ENCODE measurements around the gene GYPC. TPM values are rescaled to one million over a fixed set of nuclear protein-coding genes. Genes with fewer than 3 reads are reported as not detected.
"Not testable (repeated sequence)": the region's sequence is repeated elsewhere in the genome, so short reads cannot be mapped to it uniquely, and the experiment has no call there.

GYPC gene
- total RNA-seq, 1 experiment from 2014 or later: 92.9 TPM

DNA sequence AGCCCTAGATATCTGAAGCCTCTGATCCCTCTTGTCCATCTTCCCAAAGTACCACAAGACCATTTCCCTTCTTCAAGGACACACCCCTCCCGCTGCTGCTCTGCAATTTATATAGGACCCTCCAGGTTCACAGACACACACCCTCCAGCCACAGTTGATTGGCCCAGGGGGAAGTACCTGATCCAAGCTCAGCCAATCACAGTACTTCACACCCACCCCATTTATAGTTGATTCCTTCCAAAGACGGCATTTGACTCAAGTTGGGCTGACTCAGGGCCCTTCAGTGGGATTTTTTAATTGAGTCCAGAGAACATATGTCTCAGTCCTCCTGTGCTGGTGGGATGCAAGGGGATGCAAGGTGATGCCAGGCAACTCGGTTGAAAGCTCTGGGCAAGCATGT lies 59.2 kb downstream of the GYPC start:
- no peak for DNase-seq
- H3K36me3 ChIP-seq (replicated peaks; ENCODE audit: control insufficient read depth, insufficient read depth, low read length): no peaks in the 10 kb centered on the region

DNA sequence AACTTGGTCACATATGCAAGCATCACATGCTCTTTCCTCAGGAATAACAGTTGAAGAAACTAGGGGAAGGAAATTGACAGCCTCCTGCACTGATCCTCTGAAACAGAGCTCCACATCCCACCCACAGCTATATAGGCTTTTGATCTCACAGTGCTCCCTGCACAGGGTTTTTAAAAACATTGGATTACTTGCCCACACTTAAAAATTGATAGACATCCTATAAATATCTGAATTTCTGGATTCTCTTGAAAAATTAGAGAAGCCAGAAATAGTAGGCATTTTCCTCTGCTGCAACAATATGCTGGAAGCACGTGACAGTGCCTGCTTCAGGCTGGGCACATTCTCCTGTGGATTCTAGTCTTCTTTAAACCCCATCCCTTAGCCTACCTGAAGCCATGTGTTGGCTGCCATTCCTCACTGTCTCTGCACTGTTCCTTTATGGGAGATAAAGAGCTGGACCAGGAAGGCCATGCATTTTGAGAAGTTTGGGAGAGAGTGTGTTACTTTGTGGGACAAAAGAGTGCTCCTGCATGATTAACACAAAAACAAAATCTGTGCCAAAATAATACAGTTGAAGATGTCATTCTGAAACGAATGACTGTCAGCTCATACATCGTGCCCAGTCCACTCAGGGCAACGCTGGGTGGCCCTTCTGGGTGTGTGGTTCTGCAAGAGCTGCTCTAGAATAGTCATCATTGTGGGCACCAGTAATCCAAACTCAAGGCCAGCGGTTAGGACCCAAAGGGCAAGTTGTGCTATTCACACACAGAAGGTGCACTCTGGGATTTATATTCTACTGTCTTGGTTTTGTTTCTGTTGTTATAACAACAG lies 59.8 kb downstream of the GYPC start:
- no peak for DNase-seq
- Histone ChIP-seq H3K4me3 (ENCODE audit: insufficient read depth, low read depth, low read length) (no peak overlapping the region), H3K27me3 (ENCODE audit: control insufficient read depth, insufficient read depth, low read length) (no peaks in the 10 kb centered on the region), H3K36me3 (replicated peaks; ENCODE audit: control insufficient read depth, insufficient read depth, low read length) (no peaks in the 10 kb centered on the region)

More for the DNA sequence above, 59.2 kb downstream of the GYPC start:
- no peaks in the 10 kb centered on the region for H3K27me3 ChIP-seq (ENCODE audit: control insufficient read depth, insufficient read depth, low read length)
- no peak overlapping the region for H3K4me3 ChIP-seq (ENCODE audit: insufficient read depth, low read depth, low read length)

DNA sequence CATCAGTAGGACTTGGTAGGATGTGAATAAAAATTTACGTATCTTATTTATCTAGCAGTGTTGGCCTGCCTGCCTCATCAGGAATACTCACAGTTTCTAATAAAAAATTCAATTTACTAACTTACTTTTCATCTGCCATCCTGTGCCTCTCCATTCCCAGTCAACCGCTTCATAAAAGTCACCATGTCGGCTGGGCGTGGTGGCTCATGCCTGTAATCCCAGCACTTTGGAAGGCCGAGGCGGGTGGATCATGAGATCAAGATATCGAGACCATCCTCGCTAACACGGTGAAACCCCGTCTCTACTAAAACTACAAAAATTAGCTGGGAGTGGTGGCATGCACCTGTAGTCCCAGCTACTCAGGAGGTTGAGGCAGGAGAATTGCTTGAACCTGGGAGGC lies 61.3 kb downstream of the GYPC start:
- not testable (repeated sequence) for H3K27me3 ChIP-seq (ENCODE audit: control insufficient read depth, insufficient read depth, low read length); H3K4me3 ChIP-seq (ENCODE audit: insufficient read depth, low read depth, low read length); H3K36me3 ChIP-seq (replicated peaks; ENCODE audit: control insufficient read depth, insufficient read depth, low read length); DNase-seq

- Histone ChIP-seq H3K36me3 (replicated peaks; ENCODE audit: control insufficient read depth, insufficient read depth, low read length) (no peaks in the 10 kb centered on the region), H3K27me3 (ENCODE audit: control insufficient read depth, insufficient read depth, low read length) (no peaks in the 10 kb centered on the region), H3K4me3 (ENCODE audit: insufficient read depth, low read depth, low read length) (no peak overlapping the region)
- no peak for DNase-seq
Observed at GRCh38 chr2:126717928-126718327, 62.0 kb downstream of the GYPC start.

DNA sequence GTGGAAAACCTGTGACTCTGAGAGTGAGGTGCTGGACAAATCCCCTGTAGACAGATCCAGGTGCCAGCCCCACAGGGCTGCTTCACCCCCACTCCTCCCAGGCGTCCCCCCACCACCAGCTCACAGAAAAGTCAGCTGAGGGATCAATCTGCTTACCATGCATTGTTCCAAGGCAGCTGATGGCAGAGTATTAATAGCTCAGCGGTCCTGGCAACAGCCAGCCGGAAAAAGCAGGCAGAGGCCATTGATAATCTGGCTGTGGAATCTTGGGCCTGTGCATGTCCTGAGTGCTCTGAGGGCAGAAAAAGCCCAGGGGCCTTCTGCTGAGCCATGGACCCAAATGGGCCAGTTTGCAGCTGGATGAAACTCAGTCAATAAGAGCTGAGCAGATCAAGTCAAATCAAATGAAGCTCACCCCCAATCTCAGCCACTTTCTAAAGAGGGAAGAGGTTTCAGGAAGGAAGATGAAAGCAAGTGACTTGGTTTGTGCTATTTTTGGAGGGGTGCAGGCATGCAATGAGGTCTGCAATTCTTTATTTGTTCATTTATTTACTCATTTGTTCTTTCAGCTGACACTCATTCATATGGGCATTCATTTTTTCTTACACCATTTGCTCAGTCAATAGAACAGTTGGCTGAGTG lies 63.4 kb downstream of the GYPC start:
- Histone ChIP-seq H3K27me3 (ENCODE audit: control insufficient read depth, insufficient read depth, low read length) (no peaks in the 10 kb centered on the region), H3K4me3 (ENCODE audit: insufficient read depth, low read depth, low read length) (no peak overlapping the region), H3K36me3 (replicated peaks; ENCODE audit: control insufficient read depth, insufficient read depth, low read length) (no peaks in the 10 kb centered on the region)
- DNase-seq: no peak

DNA sequence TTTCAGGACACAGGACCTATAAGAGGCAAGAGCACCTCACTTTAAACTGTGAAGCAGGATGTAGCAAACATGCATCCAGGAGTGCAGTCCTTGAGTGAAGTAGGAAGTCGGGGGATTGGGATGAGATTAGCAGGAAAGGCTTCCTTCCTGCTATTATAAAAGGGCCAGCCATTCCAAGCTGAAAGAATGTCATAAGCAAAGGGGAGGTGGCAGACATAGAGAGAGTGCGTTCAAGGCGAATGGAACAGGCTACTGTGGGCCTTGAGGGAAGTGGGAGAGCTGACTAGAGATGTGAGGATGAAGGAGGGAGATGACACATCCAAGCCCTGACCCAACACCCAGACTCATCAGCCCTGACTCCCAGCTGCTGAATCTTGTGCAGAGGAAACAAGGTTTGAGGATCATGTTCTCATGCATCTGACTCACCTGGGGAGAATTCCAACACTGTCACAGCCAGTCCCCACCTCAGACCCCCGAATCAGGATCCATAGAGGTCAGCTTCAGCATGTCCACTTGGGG lies 63.9 kb downstream of the GYPC start:
- H3K4me3 ChIP-seq (ENCODE audit: insufficient read depth, low read depth, low read length): no peak overlapping the region
- no peaks in the 10 kb centered on the region for H3K27me3 ChIP-seq (ENCODE audit: control insufficient read depth, insufficient read depth, low read length)
- no peaks in the 10 kb centered on the region for H3K36me3 ChIP-seq (replicated peaks; ENCODE audit: control insufficient read depth, insufficient read depth, low read length)
- DNase-seq: no peak

- H3K36me3 ChIP-seq (replicated peaks; ENCODE audit: control insufficient read depth, insufficient read depth, low read length): no peaks in the 10 kb centered on the region
- no peaks in the 10 kb centered on the region for H3K27me3 ChIP-seq (ENCODE audit: control insufficient read depth, insufficient read depth, low read length)
- no peak for DNase-seq
Observed at GRCh38 chr2:126720638-126721037, 64.7 kb downstream of the GYPC start.

GRCh38 chr2:126722081-126722480 lies 66.1 kb downstream of the GYPC start:
- DNase-seq: no peak
- Histone ChIP-seq H3K4me3 (ENCODE audit: insufficient read depth, low read depth, low read length) (no peak overlapping the region), H3K27me3 (ENCODE audit: control insufficient read depth, insufficient read depth, low read length) (no peaks in the 10 kb centered on the region), H3K36me3 (replicated peaks; ENCODE audit: control insufficient read depth, insufficient read depth, low read length) (no peaks in the 10 kb centered on the region)

More at GRCh38 chr2:126720638-126721037, 64.7 kb downstream of the GYPC start:
- no peak overlapping the region for H3K4me3 ChIP-seq (ENCODE audit: insufficient read depth, low read depth, low read length)

DNA sequence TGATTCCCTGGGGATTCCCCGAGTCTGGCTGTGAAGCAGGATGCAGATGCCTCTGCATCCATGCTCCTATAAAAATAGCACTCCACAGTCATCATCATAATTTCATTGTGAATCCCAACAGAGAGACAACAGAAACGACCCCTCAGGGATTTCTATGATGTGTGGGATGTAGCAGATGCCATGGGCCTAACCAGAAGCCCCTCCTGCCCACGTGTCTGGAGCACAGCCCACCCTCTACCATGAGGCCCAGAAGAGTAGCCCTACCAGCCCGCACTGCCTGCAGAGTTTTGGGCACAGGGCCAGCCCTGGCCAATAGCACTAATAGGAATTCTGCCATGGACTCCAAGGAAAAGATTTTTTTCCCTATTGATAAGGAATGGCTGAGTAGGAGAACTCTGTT lies 66.6 kb downstream of the GYPC start:
- DNase-seq: no peak
- no peaks in the 10 kb centered on the region for H3K36me3 ChIP-seq (replicated peaks; ENCODE audit: control insufficient read depth, insufficient read depth, low read length)
- no peaks in the 10 kb centered on the region for H3K27me3 ChIP-seq (ENCODE audit: control insufficient read depth, insufficient read depth, low read length)
- no peak overlapping the region for H3K4me3 ChIP-seq (ENCODE audit: insufficient read depth, low read depth, low read length)

- Histone ChIP-seq H3K36me3 (replicated peaks; ENCODE audit: control insufficient read depth, insufficient read depth, low read length) (no peaks in the 10 kb centered on the region), H3K4me3 (ENCODE audit: insufficient read depth, low read depth, low read length) (no peak overlapping the region), H3K27me3 (ENCODE audit: control insufficient read depth, insufficient read depth, low read length) (no peaks in the 10 kb centered on the region)
- no peak for DNase-seq
Observed at GRCh38 chr2:126723281-126723815, 67.4 kb downstream of the GYPC start.

DNA sequence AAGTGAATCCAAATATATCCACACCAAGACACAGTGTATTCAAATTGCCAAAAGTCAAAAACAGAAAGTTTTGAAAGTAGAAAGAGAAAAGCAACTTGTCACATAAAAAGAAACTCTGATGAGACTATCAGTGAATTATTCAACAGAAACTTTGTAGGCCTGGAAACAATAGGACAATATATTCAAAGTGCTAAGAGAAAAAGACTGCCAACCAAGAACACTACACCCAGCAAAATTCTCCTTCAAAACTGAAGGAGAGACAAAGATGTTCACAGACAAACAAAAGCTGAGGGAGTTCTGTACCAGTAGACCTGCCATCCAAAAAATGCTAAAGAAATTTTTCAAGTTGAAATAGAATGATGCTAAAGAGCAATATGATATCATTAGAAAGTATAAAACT lies 69.6 kb downstream of the GYPC start:
- H3K4me3 ChIP-seq (ENCODE audit: insufficient read depth, low read depth, low read length): no peak overlapping the region
- H3K36me3 ChIP-seq (replicated peaks; ENCODE audit: control insufficient read depth, insufficient read depth, low read length): no peaks in the 10 kb centered on the region
- DNase-seq: no peak
- H3K27me3 ChIP-seq (ENCODE audit: control insufficient read depth, insufficient read depth, low read length): no peaks in the 10 kb centered on the region

DNA sequence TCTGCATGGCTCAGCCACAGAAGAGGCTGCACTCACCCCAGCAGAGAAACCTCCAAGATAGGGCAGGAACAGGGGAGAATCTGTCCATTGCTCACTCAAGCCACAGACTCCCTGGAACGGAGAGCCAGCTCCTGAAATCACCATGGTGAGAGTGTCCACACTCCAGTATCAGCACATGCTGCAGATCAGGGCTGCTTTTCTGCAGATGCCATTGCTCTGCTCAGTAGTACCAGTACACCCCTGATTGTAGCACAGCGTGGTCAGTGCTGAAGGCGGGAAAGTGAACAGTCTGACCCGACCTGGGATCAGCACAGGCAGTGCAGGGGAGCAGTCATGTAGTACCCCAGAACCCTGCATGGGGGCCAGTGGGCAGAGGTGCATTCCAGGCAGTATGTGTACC lies 73.9 kb downstream of the GYPC start:
- DNase-seq: no peak
- Histone ChIP-seq H3K27me3 (ENCODE audit: control insufficient read depth, insufficient read depth, low read length) (no peaks in the 10 kb centered on the region), H3K36me3 (replicated peaks; ENCODE audit: control insufficient read depth, insufficient read depth, low read length) (no peaks in the 10 kb centered on the region), H3K4me3 (ENCODE audit: insufficient read depth, low read depth, low read length) (no peak overlapping the region)

GRCh38 chr2:126730655-126731054 lies 74.7 kb downstream of the GYPC start:
- H3K27me3 ChIP-seq (ENCODE audit: control insufficient read depth, insufficient read depth, low read length): no peaks in the 10 kb centered on the region
- H3K4me3 ChIP-seq (ENCODE audit: insufficient read depth, low read depth, low read length): no peak overlapping the region
- no peaks in the 10 kb centered on the region for H3K36me3 ChIP-seq (replicated peaks; ENCODE audit: control insufficient read depth, insufficient read depth, low read length)
- no peak for DNase-seq

DNA sequence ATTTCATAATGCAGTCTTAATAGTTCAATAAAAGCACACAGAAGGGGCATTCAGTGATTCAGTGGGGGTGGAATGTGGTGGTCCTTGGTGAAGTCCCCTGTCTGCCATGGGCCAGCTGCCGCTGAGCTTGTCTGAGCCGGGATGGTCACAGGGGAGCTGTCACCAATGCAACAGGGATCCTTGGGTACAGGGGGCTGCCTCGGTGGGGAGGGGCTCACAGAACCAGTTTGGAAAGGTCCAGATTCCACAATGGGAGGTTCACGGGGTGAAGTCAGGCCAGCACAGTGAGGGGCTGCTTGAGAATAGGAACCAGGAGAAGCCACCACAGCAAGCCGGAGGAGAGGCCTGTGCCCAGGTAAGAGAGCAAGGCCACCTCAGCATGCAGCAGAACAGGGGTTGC lies 75.4 kb downstream of the GYPC start:
- DNase-seq: no peak
- no peaks in the 10 kb centered on the region for H3K27me3 ChIP-seq (ENCODE audit: control insufficient read depth, insufficient read depth, low read length)
- H3K4me3 ChIP-seq (ENCODE audit: insufficient read depth, low read depth, low read length): no peak overlapping the region
- H3K36me3 ChIP-seq (replicated peaks; ENCODE audit: control insufficient read depth, insufficient read depth, low read length): no peaks in the 10 kb centered on the region

DNA sequence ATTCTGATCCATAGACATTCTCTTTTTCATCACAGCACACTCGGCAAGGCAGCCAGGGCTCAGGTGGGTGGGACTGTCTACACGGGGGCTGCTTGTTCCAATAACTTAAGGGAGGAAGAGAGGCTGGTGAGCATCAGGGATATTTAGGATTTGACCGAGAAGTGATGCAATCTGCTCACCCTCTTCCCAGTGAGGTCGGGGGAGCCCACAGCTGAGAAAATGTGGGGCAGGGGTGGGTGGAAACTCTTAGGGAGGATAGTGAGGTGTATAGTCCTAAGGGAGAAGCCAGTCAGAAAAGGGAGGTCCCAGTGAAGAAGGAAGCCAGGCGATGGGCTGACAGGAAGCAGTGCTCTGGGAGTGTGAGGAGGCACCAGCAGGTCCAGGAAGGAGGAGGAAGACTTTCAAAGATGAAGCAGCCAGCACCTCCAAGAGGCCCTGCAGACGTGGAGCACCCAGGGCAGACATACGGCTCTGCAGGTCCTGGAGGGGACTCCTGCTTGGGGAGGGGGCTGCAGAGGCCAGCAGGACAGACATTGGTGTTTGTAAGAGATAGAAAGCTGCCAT lies 76.8 kb downstream of the GYPC start:
- no peak overlapping the region for H3K4me3 ChIP-seq (ENCODE audit: insufficient read depth, low read depth, low read length)
- no peaks in the 10 kb centered on the region for H3K36me3 ChIP-seq (replicated peaks; ENCODE audit: control insufficient read depth, insufficient read depth, low read length)
- H3K27me3 ChIP-seq (ENCODE audit: control insufficient read depth, insufficient read depth, low read length): no peaks in the 10 kb centered on the region
- no peak for DNase-seq
